Hepatocyte (in vitro differentiated cells): ENCODE measurements around the gene CALD1. TPM values are rescaled to one million over a fixed set of nuclear protein-coding genes. Genes with fewer than 3 reads are reported as not detected.

Experiments
- DNase-seq: peaks from one replicate; pipeline ENCODE4 v3.0.0-alpha.2; 2016; ENCODE audit warnings: low spot score
- H2AFZ ChIP-seq: fragments of 200-600 bp; sonication (generic); 2 replicates; pipeline ENCODE4 v1.6.0; 2016; ENCODE audit warnings: antibody characterized with exemption, mild to moderate bottlenecking
- H3K27ac ChIP-seq: fragments of 200-600 bp; sonication (generic); 2 replicates; pipeline ENCODE4 v1.5.1; 2016; ENCODE audit warnings: mild to moderate bottlenecking
- H3K27me3 ChIP-seq: fragments of 200-600 bp; sonication (generic); 2 replicates; pipeline ENCODE4 v1.6.1; 2016
- H3K36me3 ChIP-seq: fragments of 200-600 bp; sonication (generic); replicated peaks from 2 replicates; pipeline ENCODE4 v1.5.1; 2016; ENCODE audit warnings: low read depth; ENCODE audit not compliant: insufficient read depth
- H3K4me1 ChIP-seq: fragments of 200-600 bp; sonication (generic); 2 replicates; pipeline ENCODE4 v1.5.1; 2016; ENCODE audit warnings: mild to moderate bottlenecking, moderate library complexity; ENCODE audit not compliant: insufficient read depth
- H3K4me2 ChIP-seq: fragments of 200-600 bp; sonication (generic); 2 replicates; pipeline ENCODE4 v1.6.0; 2016
- H3K4me3 ChIP-seq: fragments of 200-600 bp; sonication (generic); 2 replicates; pipeline ENCODE4 v1.5.1; 2016; ENCODE audit warnings: mild to moderate bottlenecking
- H3K79me2 ChIP-seq: fragments of 200-600 bp; sonication (generic); 2 replicates; pipeline ENCODE4 v1.6.0; 2017; ENCODE audit warnings: mild to moderate bottlenecking
- H3K9me2 ChIP-seq: fragments of 200-600 bp; sonication (generic); replicated peaks from 2 replicates; pipeline ENCODE4 v1.6.0; 2017; ENCODE audit warnings: mild to moderate bottlenecking; ENCODE audit not compliant: insufficient read depth
- H3K9me3 ChIP-seq: fragments of 200-600 bp; sonication (generic); 2 replicates; pipeline ENCODE4 v1.5.1; 2016; ENCODE audit warnings: low read depth, mild to moderate bottlenecking
- H4K20me1 ChIP-seq: fragments of 200-600 bp; sonication (generic); 2 replicates; pipeline ENCODE4 v1.6.0; 2016; ENCODE audit warnings: mild to moderate bottlenecking; ENCODE audit not compliant: insufficient read depth, poor library complexity, severe bottlenecking
- EZH2 ChIP-seq: fragments of 200-600 bp; sonication (generic); IDR thresholded peaks from 2 replicates; pipeline ENCODE4 v1.6.1; 2016; ENCODE audit warnings: antibody characterized with exemption, mild to moderate bottlenecking, borderline replicate concordance
- EZH2phosphoT487 ChIP-seq: fragments of 200-600 bp; sonication (generic); IDR thresholded peaks from one replicate; pipeline ENCODE4 v1.6.1; 2018; ENCODE audit warnings: antibody characterized with exemption, mild to moderate bottlenecking, low read depth, moderate library complexity; ENCODE audit not compliant: unreplicated experiment, severe bottlenecking
- WGBS: methylation state at CpG from one replicate; pipeline ENCODE4 v1.1.6; 2016; ENCODE audit warnings: low lambda C conversion rate; ENCODE audit errors: missing lambda C conversion rate; 5-methylcytosine and 5-hydroxymethylcytosine counted together
- polyA plus RNA-seq: library from polyadenylated mRNA; unstranded; fragments of >200 nt; fragmentation: Nextera tagmentation; extraction: Ambion mirVana; gene quantifications from 2 replicates; pipeline ENCODE4 v1.2.1, GENCODE V29; 2016
- total RNA-seq: library from RNA; depleted of rRNA; stranded (reverse); fragments of >200 nt; gene quantifications from 2 replicates; pipeline ENCODE4 v1.2.3, GENCODE V29; 2014
- TF ChIP-seq, protein P1 (sequence below): fragments of 200-600 bp; sonication (generic); IDR thresholded peaks from 2 replicates; pipeline ENCODE4 v1.5.1; 2016; ENCODE audit warnings: antibody characterized with exemption, mild to moderate bottlenecking; ENCODE audit not compliant: poor library complexity

The CALD1 gene
- total and polyA plus RNA-seq, 2 experiments from 2014 or later: 207 to 333 TPM

GRCh38 chr7:134870156-134870555, 90.7 kb downstream of the CALD1 start:
- Histone ChIP-seq H4K20me1 (no peaks in the 10 kb centered on the region), H3K4me3 (no peak overlapping the region), H3K79me2 (peaks cover 15% of the 10 kb centered on the region), H3K27me3 (no peaks in the 10 kb centered on the region), H2AFZ (no peak overlapping the region), H3K9me2 (no peaks in the 10 kb centered on the region), H3K4me2 (no peak overlapping the region), H3K9me3 (no peaks in the 10 kb centered on the region), H3K36me3 (no peaks in the 10 kb centered on the region), H3K27ac (no peak overlapping the region), H3K4me1 (peaks cover 32% of the 10 kb centered on the region)
- DNase-seq: no peak
- TF ChIP-seq, protein P1, sequence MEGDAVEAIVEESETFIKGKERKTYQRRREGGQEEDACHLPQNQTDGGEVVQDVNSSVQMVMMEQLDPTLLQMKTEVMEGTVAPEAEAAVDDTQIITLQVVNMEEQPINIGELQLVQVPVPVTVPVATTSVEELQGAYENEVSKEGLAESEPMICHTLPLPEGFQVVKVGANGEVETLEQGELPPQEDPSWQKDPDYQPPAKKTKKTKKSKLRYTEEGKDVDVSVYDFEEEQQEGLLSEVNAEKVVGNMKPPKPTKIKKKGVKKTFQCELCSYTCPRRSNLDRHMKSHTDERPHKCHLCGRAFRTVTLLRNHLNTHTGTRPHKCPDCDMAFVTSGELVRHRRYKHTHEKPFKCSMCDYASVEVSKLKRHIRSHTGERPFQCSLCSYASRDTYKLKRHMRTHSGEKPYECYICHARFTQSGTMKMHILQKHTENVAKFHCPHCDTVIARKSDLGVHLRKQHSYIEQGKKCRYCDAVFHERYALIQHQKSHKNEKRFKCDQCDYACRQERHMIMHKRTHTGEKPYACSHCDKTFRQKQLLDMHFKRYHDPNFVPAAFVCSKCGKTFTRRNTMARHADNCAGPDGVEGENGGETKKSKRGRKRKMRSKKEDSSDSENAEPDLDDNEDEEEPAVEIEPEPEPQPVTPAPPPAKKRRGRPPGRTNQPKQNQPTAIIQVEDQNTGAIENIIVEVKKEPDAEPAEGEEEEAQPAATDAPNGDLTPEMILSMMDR: no peak
- no peak for TF ChIP-seq EZH2
- TF ChIP-seq EZH2phosphoT487: no peak
- WGBS: 83% methylated on average over 5 of the region's 5 CpGs

- H3K9me2 ChIP-seq: no peaks in the 10 kb centered on the region
- no peak overlapping the region for H2AFZ ChIP-seq
- no peak overlapping the region for H3K4me2 ChIP-seq
- WGBS: 100% methylated on average over 1 of the region's 1 CpG
- H3K79me2 ChIP-seq: peaks cover 15% of the 10 kb centered on the region
- H3K4me1 ChIP-seq: peaks cover 25% of the 10 kb centered on the region
- no peaks in the 10 kb centered on the region for H4K20me1 ChIP-seq
- H3K4me3 ChIP-seq: no peak overlapping the region
- H3K36me3 ChIP-seq: no peaks in the 10 kb centered on the region
- no peak for DNase-seq
- H3K9me3 ChIP-seq: no peaks in the 10 kb centered on the region
- no peak overlapping the region for H3K27ac ChIP-seq
- H3K27me3 ChIP-seq: no peaks in the 10 kb centered on the region
- TF ChIP-seq EZH2phosphoT487 (no peak), EZH2 (no peak)
- TF ChIP-seq, protein P1: no peak
These were observed 91.3 kb downstream of the CALD1 start for GRCh38 chr7:134870781-134871180.

DNA sequence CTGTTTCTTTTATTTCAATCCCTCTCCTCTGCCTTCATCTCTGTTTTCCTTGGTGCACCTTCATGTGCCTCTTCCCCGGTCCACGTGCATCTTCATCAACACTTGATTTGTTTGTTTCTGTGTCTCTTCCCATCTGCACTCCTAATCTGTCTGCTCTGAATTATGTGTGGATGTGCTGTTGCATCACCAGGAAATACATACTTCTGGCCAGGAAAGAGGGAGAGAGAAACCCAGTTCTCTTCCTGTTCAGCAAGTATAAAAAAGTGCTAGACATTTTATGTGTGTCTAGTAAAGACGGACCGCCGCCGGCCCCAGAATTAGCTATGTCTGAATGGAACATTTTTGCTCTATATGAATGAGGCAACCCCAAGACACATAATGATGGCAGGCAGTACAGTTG, 93.8 kb downstream of the CALD1 start:
- H3K27me3 ChIP-seq: no peaks in the 10 kb centered on the region
- no peaks in the 10 kb centered on the region for H3K9me3 ChIP-seq
- H3K79me2 ChIP-seq: peaks cover 14% of the 10 kb centered on the region
- no peaks in the 10 kb centered on the region for H3K9me2 ChIP-seq
- H2AFZ ChIP-seq: no peak overlapping the region
- 82% methylated on average over 6 of the region's 6 CpGs for WGBS
- no peak for TF ChIP-seq EZH2phosphoT487
- no peaks in the 10 kb centered on the region for H3K36me3 ChIP-seq
- H3K27ac ChIP-seq: no peak overlapping the region
- no peak overlapping the region for H3K4me3 ChIP-seq
- H3K4me1 ChIP-seq: peaks cover 7% of the 10 kb centered on the region
- H3K4me2 ChIP-seq: no peak overlapping the region
- no peak for DNase-seq
- H4K20me1 ChIP-seq: no peaks in the 10 kb centered on the region

- TF ChIP-seq EZH2phosphoT487: no peak
- TF ChIP-seq, protein P1: no peak
- Histone ChIP-seq H4K20me1 (no peaks in the 10 kb centered on the region), H3K9me3 (no peaks in the 10 kb centered on the region), H3K4me1 (peaks cover 7% of the 10 kb centered on the region), H3K27me3 (no peaks in the 10 kb centered on the region), H3K27ac (no peak overlapping the region), H3K36me3 (no peaks in the 10 kb centered on the region), H3K4me3 (no peak overlapping the region), H3K79me2 (peaks cover 10% of the 10 kb centered on the region), H3K9me2 (no peaks in the 10 kb centered on the region), H2AFZ (no peak overlapping the region), H3K4me2 (no peak overlapping the region)
- DNase-seq: no peak
- WGBS: 76% methylated on average over 5 of the region's 5 CpGs
These were observed 95.0 kb downstream of the CALD1 start for GRCh38 chr7:134874407-134874806.
